Heart left ventricle (tissue), 16 donors: ENCODE data around the gene LY6G6F. TPM values are rescaled to one million over a fixed set of nuclear protein-coding genes. Genes with fewer than 3 reads are reported as not detected.
A peak's percentile ranks its signal among the peaks of the same experiment; 100 is the strongest.
"Not testable (repeated sequence)": the region's sequence is repeated elsewhere in the genome, so short reads cannot be mapped to it uniquely, and the experiment has no call there.

Experiments
- ATAC-seq, 4 donors: fragments of 200-7000 bp; cut with Tn5 transposase; one replicate each; pipeline ENCODE4 v1.9.1; 2020 to 2022; ENCODE audit warnings: moderate library complexity in 4 of 4, mild to moderate bottlenecking in 3 of 4, moderate number of reproducible peaks in 1 of 4
- DNase-seq, 5 donors: peaks; one replicate each; pipeline ENCODE4 v3.0.0-alpha.2; 2020
- H3K27ac ChIP-seq, 12 donors: fragments of 200-600 bp; sonication (generic) in 4 of 12; one replicate each; pipeline versions ENCODE4 v1.5.0 to v1.8.0; 2016 to 2022; ENCODE audit warnings: mild to moderate bottlenecking in 2 of 12
- H3K27me3 ChIP-seq, 9 donors: fragments of 200-600 bp; sonication (generic) in 2 of 9; one replicate each; pipeline versions ENCODE4 v1.5.1 to v1.8.0; 2016 to 2022; ENCODE audit warnings: mild to moderate bottlenecking in 3 of 9
- H3K36me3 ChIP-seq, 9 donors: fragments of 200-600 bp; sonication (generic) in 2 of 9; one replicate each; pipeline versions ENCODE4 v1.5.0 to v1.8.0; 2018 to 2022; ENCODE audit warnings: mild to moderate bottlenecking in 2 of 9
- H3K4me1 ChIP-seq, 12 donors: fragments of 200-600 bp; sonication (generic) in 4 of 12; one replicate each; pipeline versions ENCODE4 v1.5.0 to v1.8.0; 2016 to 2022; ENCODE audit warnings: mild to moderate bottlenecking in 3 of 12
- H3K4me3 ChIP-seq, 12 donors: fragments of 200-600 bp; sonication (generic) in 4 of 12; one replicate each; pipeline versions ENCODE4 v1.5.0 to v1.8.0; 2017 to 2022; ENCODE audit warnings: mild to moderate bottlenecking in 9 of 12, moderate library complexity in 4 of 12
- H3K9me3 ChIP-seq, 12 donors: fragments of 200-600 bp; sonication (generic) in 4 of 12; one replicate each; pipeline versions ENCODE4 v1.5.0 to v1.8.0; 2016 to 2022; ENCODE audit warnings: mild to moderate bottlenecking in 1 of 12
- CTCF ChIP-seq, 12 donors: fragments of 200-600 bp; sonication (generic) in 4 of 12; IDR thresholded peaks; one replicate each; pipeline versions ENCODE4 v1.5.0 to v1.8.0; 2018 to 2022; ENCODE audit warnings: antibody characterized with exemption in 12 of 12, mild to moderate bottlenecking in 5 of 12
- POLR2A ChIP-seq, 2 donors: fragments of 450-650 bp; IDR thresholded peaks; one replicate each; pipeline ENCODE4 v1.6.1; 2017; ENCODE audit warnings: antibody characterized with exemption in 2 of 2, mild to moderate bottlenecking in 2 of 2, moderate library complexity in 2 of 2
- WGBS, 4 donors: extraction: QIAGEN DNeasy Blood & Tissue Kit in 2 of 4; methylation state at CpG; one replicate each; pipeline versions ENCODE4 v1.1.5 to v1.1.7; 2013 to 2018; 5-methylcytosine and 5-hydroxymethylcytosine counted together
- intact Hi-C, 10 donors: fragments of 100-400 bp; cut with DNase I; formaldehyde crosslinking; loops; one replicate each; pipeline versions ENCODE4 v1.11.1 to v1.14.2; 2022
- polyA plus RNA-seq, 2 donors: library from polyadenylated mRNA; stranded (reverse); fragments of 200-250 nt; gene quantifications; one replicate each; pipeline ENCODE4 v1.2.3, GENCODE V29; 2013
- total RNA-seq, 9 donors: library from RNA; depleted of rRNA in 2 of 9; stranded (reverse); fragments of >200 nt in 2 of 9; fragmentation: NEBNext Ultra II Directional in 3 of 9; extraction: Animal tissue kit (Norgen Biotek cat#: 25700) in 3 of 9; gene quantifications; one replicate each; pipeline versions ENCODE4 v1.1.0 to v1.2.4, GENCODE V29; 2016 to 2023
- donor health status: ischemic (EF 13 %, LVEDD 7.1; RV severe dilation, severe dysfunction).
- donor health status: healthy with polysubstance abuse.
- donor health status: DM: no; HTN: yes; CAD: no.
- donor health status: DM: no; HTN: no; CAD: no.
- donor health status: ischemic (EF 25% LVEDD 6.9; RV normal size, moderate dysfunction).
- donor health status: ischemic (EF 25% LVEDD 5.7; RV mildly dilated, moderate dysfunction).
- donor health status: healthy.
- donor health status: DM: yes; HTN: yes; CAD: no.
- donor health status: ischemic (EF 35%, LVEDD 5.7; RV mildly dilated, moderate dysfunction).
- donor health status: nonischemic (EF 11% LVEDD 7.7; RV severe dilation, severe dysfunction).
- donor health status: DM: yes; HTN: yes; CAD: no.
- donor health status: PGD.
- donor health status: ischemic (EF 29% LVEDD 5.4; RV normal size, mild dysfunction).
- donor health status: nonischemic (EF 23%, LVEDD 6.1; RV moderate dilation, normal function).

LY6G6F gene
- total and polyA plus RNA-seq, 11 donors: not detected

GRCh38 chr6:31702819-31703716, 3.6 kb upstream of the LY6G6F start, which contains the start of gene ABHD16A:
Gene ABHD16A, minus strand, starts transcription at chr6:31703324. Its CDS starts 43 bp downstream, at chr6:31703281.
- no peaks in the 10 kb centered on the region for H3K27me3 ChIP-seq
- 1 to 2% (median 1%) methylated on average over 38 to 54 of the region's 54 CpGs for WGBS, 4 donors

DNA sequence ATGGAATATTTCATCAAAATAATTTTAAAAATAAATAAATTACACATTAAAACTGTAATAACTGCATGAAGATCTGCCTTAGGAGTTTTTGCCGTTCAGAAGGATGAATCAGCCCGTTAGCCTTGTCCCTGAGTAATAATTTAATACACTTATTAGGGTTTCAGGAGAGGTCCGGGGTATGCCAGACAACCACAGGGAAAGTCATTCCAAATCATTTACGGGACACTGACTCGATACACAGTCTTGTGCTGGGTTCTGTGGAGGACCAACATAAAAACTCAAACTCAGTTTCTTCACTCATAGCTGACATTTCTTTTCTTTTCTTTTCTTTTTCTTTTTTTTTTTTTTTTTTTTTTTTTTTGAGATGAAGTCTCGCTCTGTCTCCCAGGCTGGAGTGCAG, 735 bp upstream of the LY6G6F start:
- ATAC-seq (no peak), DNase-seq (peak in 1 of 5 donors; percentile 3)
- WGBS, 4 donors: 90 to 94% (median 93%) methylated on average over 6 of the region's 6 CpGs
- H3K4me3 ChIP-seq: no peak overlapping the region
- H3K4me1 ChIP-seq: peaks cover 3 to 25% (median 18%) of the 10 kb centered on the region in 12 donors
- no peaks in the 10 kb centered on the region for H3K9me3 ChIP-seq
- no peaks in the 10 kb centered on the region for H3K27me3 ChIP-seq
- H3K27ac ChIP-seq: no peak overlapping the region
- intact Hi-C loops: no loop called here
- TF ChIP-seq POLR2A (IDR thresholded peaks at IDR 0.05) (no peak), CTCF (IDR thresholded peaks at IDR 0.05) (no peak)
- H3K36me3 ChIP-seq: peaks cover 0 to 6% (median 2%) of the 10 kb centered on the region in 9 donors

More at GRCh38 chr6:31702819-31703716, 3.6 kb upstream of the LY6G6F start, which contains the start of gene ABHD16A:
- DNase-seq (peak; percentile 99 to 100 (median 99)), ATAC-seq (peak; percentile 96 to 99 (median 98))
- peak within 1 kb of the TSS; percentile 90 to 100 (median 98) for H3K27ac ChIP-seq
- H3K4me1 ChIP-seq: peaks cover 3 to 30% (median 21%) of the 10 kb centered on the region in 12 donors
- intact Hi-C loops: loop anchor here in 4 of 10 donors (2.0 to 5.0 kb wide), 3 partner anchors 26 to 129 kb away; partner anchors contain the start of genes DDAH2 (in 2 of the 4) and CLIC1 (in 1 of the 4)
- H3K9me3 ChIP-seq: no peaks in the 10 kb centered on the region
- peak in 2 of 12 donors; percentile 14 to 20 for TF ChIP-seq CTCF (IDR thresholded peaks at IDR 0.05)
- TF ChIP-seq POLR2A (IDR thresholded peaks at IDR 0.05): peak; percentile 88 to 98
- peak within 1 kb of the TSS; percentile 58 to 99 (median 78) for H3K4me3 ChIP-seq
- peaks cover 0 to 32% (median 25%) of the 10 kb centered on the region in 9 donors for H3K36me3 ChIP-seq

DNA sequence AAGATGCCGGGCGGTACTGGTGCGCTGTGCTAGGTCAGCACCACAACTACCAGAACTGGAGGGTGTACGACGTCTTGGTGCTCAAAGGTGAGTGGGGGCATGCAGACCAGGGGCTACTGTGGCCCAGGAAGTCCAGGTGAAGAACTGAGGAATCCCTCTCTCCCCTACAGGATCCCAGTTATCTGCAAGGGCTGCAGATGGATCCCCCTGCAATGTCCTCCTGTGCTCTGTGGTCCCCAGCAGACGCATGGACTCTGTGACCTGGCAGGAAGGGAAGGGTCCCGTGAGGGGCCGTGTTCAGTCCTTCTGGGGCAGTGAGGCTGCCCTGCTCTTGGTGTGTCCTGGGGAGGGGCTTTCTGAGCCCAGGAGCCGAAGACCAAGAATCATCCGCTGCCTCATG, 1.0 kb downstream of the LY6G6F start:
- TF ChIP-seq CTCF (IDR thresholded peaks at IDR 0.05): no peak
- TF ChIP-seq POLR2A (IDR thresholded peaks at IDR 0.05): no peak
- H3K9me3 ChIP-seq: no peaks in the 10 kb centered on the region
- intact Hi-C loops: no loop called here
- H3K27me3 ChIP-seq: no peaks in the 10 kb centered on the region
- H3K36me3 ChIP-seq: no peaks in the 10 kb centered on the region
- H3K4me3 ChIP-seq: no peak overlapping the region
- H3K4me1 ChIP-seq: peaks cover 0 to 16% (median 5%) of the 10 kb centered on the region in 12 donors
- ATAC-seq (no peak), DNase-seq (peak in 1 of 5 donors; percentile 9)
- WGBS, 4 donors: 86 to 100% (median 92%) methylated on average over 2 to 10 of the region's 10 CpGs
- H3K27ac ChIP-seq: no peak overlapping the region

DNA sequence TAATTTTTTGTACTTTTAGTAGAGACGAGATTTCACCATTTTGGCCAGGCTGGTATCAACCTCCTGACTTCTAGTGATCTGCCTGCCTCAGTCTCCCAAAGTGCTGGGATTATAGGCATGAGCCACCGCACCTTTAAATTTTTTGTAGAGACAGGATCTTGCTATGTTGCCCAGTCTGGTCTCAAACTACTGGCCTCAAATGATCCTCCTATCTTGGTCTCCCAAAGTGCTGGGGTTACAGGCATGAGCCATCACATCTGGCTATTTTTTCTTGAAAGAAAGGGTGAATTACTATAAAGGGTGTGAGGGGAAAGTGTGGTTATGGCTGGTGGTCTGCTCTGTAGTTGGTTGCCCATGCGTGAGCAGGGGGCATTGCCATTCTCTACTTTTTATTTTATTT, 1.6 kb downstream of the LY6G6F start:
- TF ChIP-seq CTCF (IDR thresholded peaks at IDR 0.05): no peak
- no peak for TF ChIP-seq POLR2A (IDR thresholded peaks at IDR 0.05)
- intact Hi-C loops: no loop called here
- ATAC-seq (no peak), DNase-seq (no peak)
- no peaks in the 10 kb centered on the region for H3K27me3 ChIP-seq
- H3K4me3 ChIP-seq: no peak overlapping the region
- peaks cover 0 to 16% (median 5%) of the 10 kb centered on the region in 12 donors for H3K4me1 ChIP-seq
- H3K36me3 ChIP-seq: no peaks in the 10 kb centered on the region
- 96 to 98% (median 97%) methylated on average over 3 of the region's 3 CpGs for WGBS, 4 donors
- H3K27ac ChIP-seq: no peak overlapping the region
- H3K9me3 ChIP-seq: no peaks in the 10 kb centered on the region

- H3K27me3 ChIP-seq, H3K27ac ChIP-seq, H3K4me3 ChIP-seq, intact Hi-C loops, ATAC-seq, H3K36me3 ChIP-seq, DNase-seq, H3K9me3 ChIP-seq: not testable (repeated sequence)
- peaks cover 0 to 11% (median 0%) of the 10 kb centered on the region in 12 donors for H3K4me1 ChIP-seq
- WGBS, 4 donors: 90 to 93% (median 91%) methylated on average over 11 of the region's 11 CpGs
These were observed 2.5 kb downstream of the LY6G6F start for GRCh38 chr6:31709157-31709556.
